Ovary (tissue), 3 donors: ENCODE results near the gene MLN.

Experiments used
- CTCF ChIP-seq, 3 donors: fragments of 450-650 bp in 2 of 3; fragments of 200-600 bp in 1 of 3; IDR thresholded peaks; one replicate each; pipeline versions ENCODE4 v1.5.1 to v1.8.0; 2016 to 2022; ENCODE audit warnings: antibody characterized with exemption in 3 of 3, mild to moderate bottlenecking in 1 of 3
- EP300 ChIP-seq: sonication (generic); formaldehyde crosslinking; IDR thresholded peaks from one replicate; pipeline ENCODE4 v1.6.1; 2017; ENCODE audit warnings: antibody characterized with exemption
- donor health status: DM: no; HTN: no; CAD: no.

- TF ChIP-seq CTCF (IDR thresholded peaks at IDR 0.05) (no peak), EP300 (no peak)
Measured at GRCh38 chr6:33838983-33839382, 35.2 kb upstream of the MLN start.
